Heart left ventricle (tissue), 13 donors: ENCODE measurements around the gene ABLIM2.

Experiments
- CTCF ChIP-seq, 12 donors: fragments of 200-600 bp; sonication (generic) in 4 of 12; IDR thresholded peaks; one replicate each; pipeline versions ENCODE4 v1.5.0 to v1.8.0; 2018 to 2022; ENCODE audit warnings: antibody characterized with exemption in 12 of 12, mild to moderate bottlenecking in 5 of 12
- POLR2A ChIP-seq, 2 donors: fragments of 450-650 bp; IDR thresholded peaks; one replicate each; pipeline ENCODE4 v1.6.1; 2017; ENCODE audit warnings: antibody characterized with exemption in 2 of 2, mild to moderate bottlenecking in 2 of 2, moderate library complexity in 2 of 2
- donor health status: ischemic (EF 13 %, LVEDD 7.1; RV severe dilation, severe dysfunction).
- donor health status: DM: no; HTN: yes; CAD: no.
- donor health status: DM: no; HTN: no; CAD: no.
- donor health status: ischemic (EF 25% LVEDD 6.9; RV normal size, moderate dysfunction).
- donor health status: ischemic (EF 25% LVEDD 5.7; RV mildly dilated, moderate dysfunction).
- donor health status: ischemic (EF 35%, LVEDD 5.7; RV mildly dilated, moderate dysfunction).
- donor health status: nonischemic (EF 11% LVEDD 7.7; RV severe dilation, severe dysfunction).
- donor health status: DM: yes; HTN: yes; CAD: no.
- donor health status: PGD.
- donor health status: ischemic (EF 29% LVEDD 5.4; RV normal size, mild dysfunction).
- donor health status: nonischemic (EF 23%, LVEDD 6.1; RV moderate dilation, normal function).

GRCh38 chr4:8009097-8009496 is 149.5 kb downstream of the ABLIM2 start:
- no peak for TF ChIP-seq CTCF (IDR thresholded peaks at IDR 0.05)
- TF ChIP-seq POLR2A (IDR thresholded peaks at IDR 0.05): no peak
